Measurements from ENCODE around the gene CORO6.

CORO6 gene

GRCh38 chr17:29590411-29591145 lies 32.1 kb downstream of the CORO6 start:
- peak; percentile 93 for DNase-seq

DNA sequence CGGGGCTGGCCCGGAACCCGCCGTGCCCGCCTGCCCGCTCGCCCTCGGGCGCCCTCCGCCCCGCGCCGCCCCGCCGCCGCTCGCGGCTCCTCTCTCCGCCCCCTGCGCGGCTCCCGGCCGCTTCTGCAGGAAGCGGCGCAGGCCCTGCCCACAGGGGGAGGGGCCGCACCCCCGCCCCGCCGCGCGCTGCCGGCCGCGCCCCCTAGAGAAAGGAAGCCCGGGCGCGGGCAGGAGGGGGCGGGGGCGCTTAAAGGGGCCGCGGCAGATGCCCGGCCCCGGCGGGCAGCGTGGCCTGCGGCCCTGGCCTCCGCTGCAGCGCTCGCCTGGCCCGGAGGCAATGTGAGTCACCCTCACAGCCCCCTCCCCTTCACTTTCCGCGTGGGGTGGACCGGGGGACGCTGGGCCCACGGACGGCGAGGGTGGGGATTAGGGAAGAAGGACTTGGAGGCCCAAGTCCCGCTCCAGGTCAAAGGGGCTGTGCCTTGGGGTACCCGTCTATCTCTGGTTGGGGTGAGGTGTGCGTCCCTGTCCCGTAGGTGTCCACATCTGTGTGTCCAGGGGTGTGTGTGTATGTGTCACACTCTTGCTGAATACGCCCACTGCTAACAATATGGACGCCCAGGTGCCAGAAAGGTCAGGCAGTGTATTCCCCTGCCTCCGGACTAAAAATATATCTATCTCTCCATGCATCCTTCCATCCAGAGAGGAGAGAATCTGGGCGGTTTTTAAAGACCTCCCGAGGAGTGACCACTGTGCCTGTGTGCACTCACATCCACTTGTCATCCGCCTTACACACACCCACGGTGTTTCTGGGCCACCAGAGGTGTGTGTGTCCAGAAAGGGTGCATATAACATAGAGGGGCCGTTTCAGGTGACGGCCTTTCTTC lies 32.9 kb downstream of the CORO6 start, which contains the start of gene GIT1:
GIT1 (minus strand) TSS at position 125 of the 887 bp plus-strand sequence. CDS start 270 bp downstream, outside the sequence.
- DNase-seq: peak; percentile 94

DNA sequence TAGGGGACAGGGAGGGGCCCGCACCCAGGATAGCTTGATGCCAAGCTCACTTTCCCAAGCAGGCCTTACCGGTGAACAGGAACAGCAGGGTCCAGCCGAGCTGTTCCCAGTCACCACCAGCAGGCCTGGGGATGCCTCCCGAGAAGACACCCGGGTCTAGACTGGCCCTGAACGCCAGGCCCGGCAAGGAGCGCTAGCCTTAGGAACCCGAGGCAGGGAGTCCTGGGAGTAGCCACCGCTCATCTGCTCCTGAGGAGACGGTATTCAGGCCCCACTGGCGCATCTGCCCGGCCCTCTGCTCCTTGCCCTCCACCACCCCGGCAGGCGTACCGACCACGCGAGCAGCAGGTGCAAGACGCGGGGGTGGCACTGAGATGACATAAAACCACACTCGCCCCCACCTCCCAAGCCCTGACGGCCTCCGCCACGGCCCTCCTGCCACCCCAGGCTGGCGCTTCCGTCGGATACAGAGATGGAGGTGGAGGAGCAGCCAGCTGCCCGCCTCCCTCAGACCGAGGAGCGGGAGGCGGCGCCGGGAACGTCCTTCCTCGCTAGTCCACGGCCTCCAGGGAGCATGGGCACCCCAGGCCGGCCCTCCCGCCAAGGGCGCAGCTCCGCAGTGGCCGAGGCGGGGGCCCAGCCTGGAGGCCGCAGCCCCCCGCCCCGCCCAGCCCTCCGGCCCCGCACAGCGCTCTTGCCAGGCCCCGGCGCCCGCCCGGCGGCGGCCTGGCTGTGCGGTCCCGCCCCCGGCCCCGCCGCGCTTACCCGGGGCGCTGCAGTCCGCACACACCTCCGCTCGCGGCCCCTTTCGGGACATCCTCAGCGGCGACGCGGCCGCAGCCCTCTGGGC lies 33.9 kb downstream of the CORO6 start:
- DNase-seq: peak; percentile 70

DNA sequence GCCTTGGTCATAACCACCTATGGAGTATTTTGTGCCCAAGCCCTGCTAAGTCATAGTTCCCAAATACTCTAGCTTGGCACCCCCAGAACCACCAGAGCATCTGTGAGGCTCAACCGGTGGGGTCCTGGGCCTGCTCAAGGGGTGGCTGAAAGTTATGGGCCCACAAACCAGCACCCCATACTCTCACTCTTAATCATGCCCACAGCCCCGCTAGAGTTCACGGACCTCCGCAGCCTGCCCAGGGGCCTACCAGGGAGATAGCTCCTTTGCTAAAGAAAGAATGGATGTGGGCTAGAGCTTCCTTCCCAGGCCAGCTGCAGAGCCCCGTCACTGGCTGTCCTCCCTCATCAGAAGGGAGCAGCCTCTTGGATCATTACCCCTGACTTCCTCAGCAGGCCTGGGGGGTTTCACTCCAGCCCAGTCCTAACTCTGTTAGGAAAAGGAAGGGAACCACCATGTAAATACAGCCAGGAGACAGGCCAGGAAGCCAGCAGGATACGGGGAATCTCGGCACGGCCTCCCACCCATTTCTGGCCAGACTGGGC lies 34.6 kb downstream of the CORO6 start:
- no peak for DNase-seq

DNA sequence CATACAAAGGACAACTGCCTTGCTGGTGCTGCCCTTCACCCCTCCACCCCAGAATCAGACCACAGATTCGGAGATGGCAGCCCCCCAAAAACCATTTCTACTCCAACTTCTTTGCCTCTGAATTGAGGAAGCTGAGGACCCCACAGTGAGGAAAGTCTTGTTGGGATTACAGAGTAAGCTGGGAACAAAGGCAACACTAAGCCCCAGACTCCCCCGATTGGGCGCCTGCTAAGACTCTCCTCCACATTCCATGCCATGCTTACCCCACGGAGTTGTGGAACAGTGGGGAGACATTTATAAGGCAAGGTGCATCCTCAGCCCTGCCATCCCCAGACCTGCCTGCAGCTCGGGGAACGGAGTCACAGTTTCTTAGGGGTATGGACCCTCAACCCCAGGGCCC lies 35.1 kb downstream of the CORO6 start:
- peak; percentile 56 for DNase-seq

- no peak for DNase-seq
Observed at GRCh38 chr17:29586676-29587469, 35.8 kb downstream of the CORO6 start.

DNA sequence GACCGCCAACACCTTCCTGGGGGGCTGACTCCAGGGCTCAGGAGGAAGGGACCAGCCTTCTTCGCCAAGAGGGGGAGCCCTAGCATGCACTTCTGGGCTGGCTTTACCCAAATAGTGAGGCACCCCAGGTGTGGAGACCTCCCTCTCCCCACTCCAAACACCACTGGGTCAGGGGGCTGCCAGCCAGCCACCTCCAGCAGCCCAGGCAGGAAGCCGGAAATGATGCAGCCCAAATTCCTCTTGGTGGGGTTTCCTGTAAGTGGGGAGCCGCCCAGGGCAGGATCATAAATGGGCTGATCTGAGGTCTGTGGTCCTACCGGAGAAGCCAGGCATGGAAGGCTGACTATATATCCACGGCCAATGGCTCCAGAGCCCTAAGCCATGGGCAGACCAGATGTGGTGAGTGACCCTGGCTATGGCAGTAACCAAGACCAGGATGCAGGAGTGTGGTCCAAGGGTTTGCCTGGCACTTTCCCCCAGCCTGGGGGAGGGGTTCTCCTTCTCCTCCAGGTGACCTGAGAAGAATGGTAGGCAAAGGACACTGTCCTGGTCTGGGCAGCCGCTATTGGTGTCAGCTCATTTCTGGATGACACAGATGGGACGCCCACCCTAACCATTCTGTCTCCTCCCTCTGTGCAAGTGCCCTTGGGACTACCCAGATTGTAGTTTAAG lies 37.5 kb downstream of the CORO6 start:
- DNase-seq: no peak

DNA sequence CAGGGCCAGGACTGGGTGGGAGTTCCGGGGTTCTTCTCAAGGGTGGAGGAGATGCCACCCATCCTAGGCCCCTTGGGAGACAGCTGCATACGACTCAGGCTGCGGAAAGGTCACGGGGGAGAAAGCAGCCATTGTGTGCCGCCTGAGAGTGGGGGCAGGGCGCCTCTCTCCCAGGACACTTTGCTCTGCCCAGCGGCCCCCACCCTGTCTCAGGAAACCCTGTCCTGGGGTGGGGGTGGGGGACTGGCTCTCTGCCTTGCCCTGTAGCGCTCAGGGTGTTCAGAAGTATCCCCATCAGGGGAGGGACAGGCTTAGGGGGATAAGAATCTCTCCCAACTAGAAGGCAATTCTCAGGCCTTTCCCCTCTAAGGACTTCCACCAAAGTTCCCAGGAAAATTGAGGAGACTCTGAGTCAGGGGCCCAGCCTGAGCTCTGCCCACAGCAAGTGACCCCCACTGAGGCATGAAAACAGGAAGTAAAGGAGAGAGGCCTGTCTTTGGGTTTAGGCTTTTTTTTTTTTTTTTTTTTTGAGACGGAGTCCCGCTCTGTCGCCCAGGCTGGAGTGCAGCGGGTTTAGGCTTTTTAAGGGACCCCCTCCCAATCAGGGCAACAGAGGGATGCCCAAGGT lies 38.1 kb downstream of the CORO6 start:
- no peak for DNase-seq

- DNase-seq: no peak
Observed at GRCh38 chr17:29583324-29584248, 39.1 kb downstream of the CORO6 start.

DNA sequence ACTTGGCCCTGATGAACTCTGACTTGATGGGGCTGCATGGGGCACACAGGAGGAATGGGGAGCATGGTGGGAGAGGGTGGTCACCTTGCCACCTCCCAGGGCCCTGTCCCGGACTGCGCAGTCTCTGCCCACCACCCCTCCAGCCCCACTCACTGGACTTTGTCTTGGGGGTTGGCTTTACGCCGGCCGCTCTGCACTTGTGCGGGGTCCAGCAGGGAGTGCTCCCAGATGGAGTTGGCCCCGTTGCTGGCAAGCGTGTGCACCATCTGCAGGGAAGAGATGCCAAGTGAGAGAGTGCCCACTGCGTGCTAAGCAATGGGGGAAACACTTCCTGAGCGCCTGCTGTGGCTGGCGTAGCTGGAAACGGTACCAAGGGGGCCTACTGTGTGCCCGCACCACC lies 39.9 kb downstream of the CORO6 start:
- DNase-seq: no peak

GRCh38 chr17:29582254-29582765 lies 40.4 kb downstream of the CORO6 start:
- DNase-seq: no peak

- DNase-seq: no peak
Observed at GRCh38 chr17:29581583-29582253, 41.0 kb downstream of the CORO6 start.

GRCh38 chr17:29579866-29580771 lies 42.6 kb downstream of the CORO6 start:
- peak; percentile 93 for DNase-seq

DNA sequence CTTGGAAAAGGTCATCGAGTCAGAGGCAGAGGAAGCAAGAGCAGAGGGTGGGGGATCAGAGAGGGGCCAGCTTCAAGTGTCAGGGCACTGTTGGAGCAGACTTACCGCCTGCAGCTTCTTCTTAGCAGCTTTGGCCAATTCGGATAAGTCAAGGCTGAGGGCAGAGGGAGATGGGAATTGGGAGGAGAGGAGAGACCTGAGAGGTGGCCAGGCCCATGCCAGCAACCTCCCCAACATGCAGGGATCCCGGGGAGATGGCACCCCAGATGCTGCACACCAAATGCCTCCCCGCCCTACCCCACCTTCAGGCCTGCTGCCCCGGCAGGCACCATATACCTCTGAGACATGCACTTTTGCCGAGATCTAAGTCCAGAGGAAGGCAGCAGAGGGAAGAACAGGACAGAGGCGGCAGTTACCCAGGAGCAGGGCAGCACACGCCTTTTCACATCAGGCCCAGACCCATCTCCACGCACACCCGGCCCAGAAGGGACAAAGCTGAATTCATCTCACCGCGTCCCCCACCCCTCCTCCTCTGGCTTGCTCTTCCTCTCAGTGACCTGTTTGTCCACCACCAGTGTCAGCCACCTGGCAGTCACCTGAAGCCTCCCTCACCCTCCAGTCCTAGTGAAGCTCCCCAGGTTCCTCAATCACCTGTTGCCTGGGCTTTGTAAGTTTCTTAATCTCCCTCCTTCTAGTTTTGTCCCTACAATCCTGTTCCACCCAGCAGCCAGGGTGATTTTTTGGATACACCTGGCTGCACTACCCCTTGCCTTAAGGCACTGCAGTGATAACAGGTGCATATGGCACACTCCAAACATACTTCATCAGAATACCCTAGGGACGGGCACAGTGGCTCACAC lies 43.9 kb downstream of the CORO6 start:
- DNase-seq: no peak

DNA sequence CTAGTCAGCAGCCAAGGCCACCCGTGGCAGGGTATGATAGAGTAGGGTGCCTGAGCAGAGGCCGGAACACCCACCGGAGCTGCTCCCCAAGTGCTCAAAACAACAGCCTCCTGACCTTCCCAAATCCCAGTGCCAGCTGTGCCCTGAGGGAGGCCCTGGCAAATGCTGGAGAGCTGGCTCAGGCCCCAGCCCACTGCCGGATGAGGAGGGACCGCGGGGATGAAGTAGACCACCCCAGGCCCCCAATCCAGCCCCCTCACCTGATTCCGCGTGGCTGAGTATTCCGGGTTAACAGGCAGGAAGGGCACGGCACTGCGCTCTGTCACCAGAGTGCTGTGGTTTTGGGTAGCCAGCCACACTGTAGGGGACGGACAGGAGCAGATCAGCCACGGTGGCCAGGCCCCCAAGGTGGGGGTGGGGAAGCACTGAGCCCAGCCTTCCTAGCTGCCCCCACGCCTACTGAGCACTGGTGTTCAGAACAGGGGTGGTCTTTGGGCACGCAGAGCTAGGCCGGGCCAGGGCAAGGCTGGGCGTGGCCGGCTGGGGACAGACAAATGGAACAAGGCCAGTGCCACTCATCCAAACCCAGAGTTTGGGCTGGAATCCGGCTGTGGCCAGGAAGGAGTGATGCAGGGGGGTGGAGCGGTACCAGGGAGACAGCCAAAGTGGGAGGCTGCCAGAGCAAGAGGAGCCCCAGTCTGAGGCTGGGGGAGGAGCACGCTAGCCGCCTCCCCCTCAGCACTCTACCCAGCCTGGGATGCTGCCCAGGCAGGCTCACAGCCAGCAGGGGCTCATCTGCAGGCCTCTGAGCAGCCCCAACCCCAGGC lies 45.1 kb downstream of the CORO6 start:
- no peak for DNase-seq

DNA sequence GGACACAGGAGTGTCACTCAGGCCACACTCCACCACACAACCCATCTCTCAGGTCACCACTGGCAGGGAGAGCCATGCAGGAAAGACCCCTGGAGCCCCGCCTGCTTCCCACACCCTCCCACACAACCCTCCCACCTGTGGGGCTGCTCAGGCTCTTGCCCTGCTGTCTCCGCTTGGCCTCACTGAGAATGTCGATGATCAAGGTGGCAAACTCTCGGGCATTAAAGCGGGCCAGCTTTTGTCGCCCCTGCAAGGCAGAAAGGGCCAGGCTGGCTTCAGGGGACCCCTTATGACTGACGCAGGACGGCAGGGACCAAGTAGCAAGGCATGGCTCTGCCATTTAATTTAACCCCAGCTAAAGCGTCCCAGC lies 45.7 kb downstream of the CORO6 start:
- DNase-seq: no peak

Data from NCI-H82 (cell line).